ENCODE results near the gene SPTBN5.
"Not testable (repeated sequence)": the region's sequence is repeated elsewhere in the genome, so short reads cannot be mapped to it uniquely, and the experiment has no call there.

Gene SPTBN5

GRCh38 chr15:41834096-41834495 is 59.8 kb downstream of the SPTBN5 start:
- peaks cover 33% of the 10 kb centered on the region for H3K36me3 ChIP-seq
- H3K27ac ChIP-seq: peak overlapping the region; percentile 49
- H3K9ac ChIP-seq: no peak overlapping the region
- H4K20me1 ChIP-seq: peaks cover 62% of the 10 kb centered on the region
- H3K9me3 ChIP-seq: no peaks in the 10 kb centered on the region
- no peak overlapping the region for H3K4me3 ChIP-seq
- no peaks in the 10 kb centered on the region for H3K27me3 ChIP-seq
- peaks cover 97% of the 10 kb centered on the region for H3K4me1 ChIP-seq
- H3K4me2 ChIP-seq: peak overlapping the region; percentile 100
- no peak for TF ChIP-seq Cebpa-rat (IDR thresholded peaks at IDR 0.05)

- no peaks in the 10 kb centered on the region for H3K9me3 ChIP-seq
- H4K20me1 ChIP-seq: peaks cover 67% of the 10 kb centered on the region
- H3K27ac ChIP-seq: peak overlapping the region; percentile 57; the same call in 1 of the 2 replicates
- H3K4me3 ChIP-seq: no peak overlapping the region
- H3K4me2 ChIP-seq: peak overlapping the region; percentile 100
- peaks cover 95% of the 10 kb centered on the region for H3K4me1 ChIP-seq
- peaks cover 26% of the 10 kb centered on the region for H3K36me3 ChIP-seq
- TF ChIP-seq Cebpa-rat (IDR thresholded peaks at IDR 0.05): no peak; the same call in 1 of the 2 replicates
- H3K27me3 ChIP-seq: no peaks in the 10 kb centered on the region
- H3K9ac ChIP-seq: no peak overlapping the region; the same call in 1 of the 2 replicates
These were observed 61.0 kb downstream of the SPTBN5 start for GRCh38 chr15:41832875-41833274.

GRCh38 chr15:41832208-41832607 is 61.6 kb downstream of the SPTBN5 start:
- Histone ChIP-seq H3K36me3 (peaks cover 21% of the 10 kb centered on the region; the same call in 1 of the 2 replicates), H3K9ac (no peak overlapping the region; the same call in 1 of the 2 replicates), H3K4me1 (peaks cover 92% of the 10 kb centered on the region), H4K20me1 (peaks cover 67% of the 10 kb centered on the region), H3K27me3 (peaks cover 3% of the 10 kb centered on the region; the same call in 1 of the 2 replicates), H3K27ac (peak overlapping the region; percentile 57), H3K9me3 (no peaks in the 10 kb centered on the region), H3K4me2 (peak overlapping the region; percentile 100), H3K4me3 (no peak overlapping the region)
- peak; percentile 87 for TF ChIP-seq Cebpa-rat (IDR thresholded peaks at IDR 0.05)

- Histone ChIP-seq H3K36me3 (peaks cover 21% of the 10 kb centered on the region; the same call in 1 of the 2 replicates), H4K20me1 (peaks cover 58% of the 10 kb centered on the region), H3K4me2 (peak overlapping the region; percentile 100), H3K27ac (peak overlapping the region; percentile 57), H3K4me1 (peaks cover 85% of the 10 kb centered on the region), H3K9ac (peak overlapping the region; percentile 23; the same call in 1 of the 2 replicates)
- H3K9me3 ChIP-seq, H3K27me3 ChIP-seq, H3K4me3 ChIP-seq: not testable (repeated sequence)
These were observed 62.6 kb downstream of the SPTBN5 start for GRCh38 chr15:41831291-41831690.

- peak overlapping the region; percentile 100 for H3K4me2 ChIP-seq
- peaks cover 29% of the 10 kb centered on the region for H3K36me3 ChIP-seq
- H3K4me3 ChIP-seq: no peak overlapping the region
- H3K4me1 ChIP-seq: peaks cover 73% of the 10 kb centered on the region
- no peaks in the 10 kb centered on the region for H3K9me3 ChIP-seq
- no peak for TF ChIP-seq Cebpa-rat (IDR thresholded peaks at IDR 0.05)
- H3K27ac ChIP-seq: no peak overlapping the region
- peaks cover 47% of the 10 kb centered on the region for H4K20me1 ChIP-seq
- H3K27me3 ChIP-seq: peaks cover 5% of the 10 kb centered on the region; the same call in 1 of the 2 replicates
- H3K9ac ChIP-seq: no peak overlapping the region
These were observed 63.8 kb downstream of the SPTBN5 start for GRCh38 chr15:41829959-41830646.

- peak overlapping the region; percentile 79 for H3K4me3 ChIP-seq
- H3K27me3 ChIP-seq: peaks cover 5% of the 10 kb centered on the region; the same call in 1 of the 2 replicates
- H3K36me3 ChIP-seq: peaks cover 42% of the 10 kb centered on the region
- H3K9me3 ChIP-seq: no peaks in the 10 kb centered on the region
- H3K4me1 ChIP-seq: peaks cover 60% of the 10 kb centered on the region
- no peak for TF ChIP-seq Cebpa-rat (IDR thresholded peaks at IDR 0.05)
- peak overlapping the region; percentile 81 for H3K9ac ChIP-seq
- H3K4me2 ChIP-seq: peak overlapping the region; percentile 100
- peaks cover 34% of the 10 kb centered on the region for H4K20me1 ChIP-seq
- no peak overlapping the region for H3K27ac ChIP-seq
These were observed 65.1 kb downstream of the SPTBN5 start for GRCh38 chr15:41828807-41829141.

- TF ChIP-seq Cebpa-rat (IDR thresholded peaks at IDR 0.05): no peak
- Histone ChIP-seq H3K4me2 (peak within 1 kb of the TSS; percentile 100), H3K27me3 (peaks cover 5% of the 10 kb centered on the region; the same call in 1 of the 2 replicates), H3K9ac (peak within 1 kb of the TSS; percentile 81), H3K4me1 (peaks cover 53% of the 10 kb centered on the region), H3K36me3 (peaks cover 48% of the 10 kb centered on the region), H4K20me1 (peaks cover 34% of the 10 kb centered on the region), H3K4me3 (peak within 1 kb of the TSS; percentile 79), H3K27ac (peak within 1 kb of the TSS; percentile 69; the same call in 1 of the 2 replicates), H3K9me3 (no peaks in the 10 kb centered on the region)
These were observed 65.7 kb downstream of the SPTBN5 start, which contains the start of gene JMJD7 for GRCh38 chr15:41827880-41828806. TSS of gene JMJD7 (plus strand) at chr15:41828092. CDS start at chr15:41828125, 33 bp downstream.

- no peak for TF ChIP-seq Cebpa-rat (IDR thresholded peaks at IDR 0.05)
- Histone ChIP-seq H3K27ac (0 out of 2 replicates have a peak overlapping the region, but pooled peaks have one; percentile 30), H3K27me3 (peaks cover 5% of the 10 kb centered on the region; the same call in 1 of the 2 replicates), H3K4me2 (peak overlapping the region; percentile 100), H4K20me1 (peaks cover 33% of the 10 kb centered on the region), H3K4me1 (peaks cover 46% of the 10 kb centered on the region), H3K9ac (peak overlapping the region; percentile 74), H3K9me3 (no peaks in the 10 kb centered on the region), H3K4me3 (peak overlapping the region; percentile 79), H3K36me3 (peaks cover 56% of the 10 kb centered on the region)
These were observed 66.5 kb downstream of the SPTBN5 start for GRCh38 chr15:41827290-41827879.
